ENCODE data around the gene CCNA2. TPM values are rescaled to one million over a fixed set of nuclear protein-coding genes. Genes with fewer than 3 reads are reported as not detected.

The CCNA2 gene
- total and polyA plus RNA-seq, 8 donors = 2.0 to 14.2 (median 6.4) TPM; not detected in 1

DNA sequence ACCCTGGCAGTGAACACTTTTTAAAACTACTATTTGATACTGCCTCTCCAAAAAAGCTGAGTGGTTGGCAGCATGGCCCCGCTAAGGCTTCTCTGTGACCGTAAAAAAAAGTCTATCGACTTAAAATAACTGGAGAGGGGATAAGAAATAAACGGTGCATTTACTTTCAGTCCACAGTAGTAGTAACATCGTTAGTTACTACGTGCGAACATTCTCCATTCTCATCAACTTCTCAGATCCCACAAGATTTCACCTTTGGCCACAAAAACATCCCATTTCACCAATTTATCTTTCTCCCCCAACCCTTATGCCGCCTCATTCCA lies 23.1 kb downstream of the CCNA2 start:
- intact Hi-C loops (cut with DNase I; ENCODE audit: low total_unique reads) = no loop called here
- 41 to 65% (median 45%) methylated on average over 8 of the region's 8 CpGs for WGBS, 5 donors
- Histone ChIP-seq H3K4me1 (peaks cover 0 to 32% (median 19%) of the 10 kb centered on the region in 4 donors), H3K27ac (peak overlapping the region; percentile 87 to 91 (median 89)), H3K4me3 (peak overlapping the region; percentile 70 to 91 (median 86)), H3K9me3 (no peaks in the 10 kb centered on the region), H3K27me3 (no peaks in the 10 kb centered on the region), H3K36me3 (peaks cover 10 to 30% (median 29%) of the 10 kb centered on the region in 4 donors)
- DNase-seq = no peak
- TF ChIP-seq POLR2AphosphoS5 (IDR thresholded peaks at IDR 0.05) = no peak
- no peak for TF ChIP-seq CTCF (IDR thresholded peaks at IDR 0.05)

DNA sequence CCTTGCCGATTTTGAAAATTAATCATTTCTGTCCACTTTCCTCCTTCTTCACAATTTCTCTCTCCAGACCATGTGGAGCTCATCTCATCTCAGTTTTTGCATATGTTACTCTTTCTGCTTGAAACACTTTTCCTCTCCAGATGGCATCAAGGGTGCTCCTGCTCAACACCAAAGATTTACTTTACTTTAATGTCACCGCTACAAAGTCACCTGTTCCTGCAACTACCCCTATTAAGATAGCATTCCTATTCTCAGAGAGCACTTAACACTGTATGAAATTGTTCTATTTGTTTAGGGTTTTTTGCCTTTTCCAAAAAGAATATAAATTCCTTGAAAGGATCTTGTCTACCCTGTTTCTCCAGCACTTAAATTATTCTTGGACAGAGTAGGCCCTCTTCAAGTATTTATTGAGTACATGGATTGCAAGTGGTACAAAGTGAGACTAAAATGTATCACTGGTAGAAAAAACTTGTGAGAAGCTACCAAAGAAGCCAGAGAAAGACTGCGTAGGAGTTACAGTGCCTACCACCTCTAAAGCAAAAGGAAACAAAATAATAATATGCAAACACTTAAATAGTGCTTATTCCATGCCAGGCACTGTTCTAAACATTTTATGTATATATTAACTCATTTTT lies 23.7 kb downstream of the CCNA2 start:
- no peak for TF ChIP-seq POLR2A (IDR thresholded peaks at IDR 0.05)
- no peak for TF ChIP-seq EP300 (IDR thresholded peaks at IDR 0.05)
- no peak for TF ChIP-seq CTCF (IDR thresholded peaks at IDR 0.05)
- no peak for TF ChIP-seq POLR2AphosphoS5 (IDR thresholded peaks at IDR 0.05)
- peaks cover 0 to 32% (median 19%) of the 10 kb centered on the region in 4 donors for H3K4me1 ChIP-seq
- no peak for DNase-seq
- peaks cover 10 to 24% (median 23%) of the 10 kb centered on the region in 4 donors for H3K36me3 ChIP-seq
- peak overlapping the region in 1 of 4 donors; percentile 70 for H3K4me3 ChIP-seq
- H3K27ac ChIP-seq = peak overlapping the region in 3 of 5 donors; percentile 87 to 91 (median 89)
- H3K9me3 ChIP-seq = no peaks in the 10 kb centered on the region
- 86 to 93% (median 89%) methylated on average over 3 of the region's 3 CpGs for WGBS, 5 donors
- intact Hi-C loops (cut with DNase I; ENCODE audit: low total_unique reads) = no loop called here
- no peaks in the 10 kb centered on the region for H3K27me3 ChIP-seq

GRCh38 chr4:121799208-121799823 lies 24.4 kb downstream of the CCNA2 start:
- intact Hi-C loops (cut with DNase I; ENCODE audit: low total_unique reads) = no loop called here
- Histone ChIP-seq H3K4me1 (peaks cover 0 to 32% (median 19%) of the 10 kb centered on the region in 4 donors), H3K4me3 (no peak overlapping the region), H3K9me3 (no peaks in the 10 kb centered on the region), H3K27me3 (no peaks in the 10 kb centered on the region), H3K27ac (no peak overlapping the region), H3K36me3 (peaks cover 10 to 17% (median 17%) of the 10 kb centered on the region in 4 donors)
- DNase-seq = peak in 1 of 2 donors; percentile 36
- WGBS, 5 donors = 38 to 62% (median 43%) methylated on average over 2 of the region's 2 CpGs
- TF ChIP-seq POLR2A (IDR thresholded peaks at IDR 0.05) = no peak
- TF ChIP-seq POLR2AphosphoS5 (IDR thresholded peaks at IDR 0.05) = no peak
- no peak for TF ChIP-seq CTCF (IDR thresholded peaks at IDR 0.05)
- no peak for TF ChIP-seq EP300 (IDR thresholded peaks at IDR 0.05)

GRCh38 chr4:121796283-121796682 lies 27.4 kb downstream of the CCNA2 start:
- Histone ChIP-seq H3K27me3 (peaks cover 0 to 6% (median 0%) of the 10 kb centered on the region in 3 donors), H3K4me1 (peaks cover 0 to 9% (median 7%) of the 10 kb centered on the region in 4 donors), H3K36me3 (no peaks in the 10 kb centered on the region), H3K9me3 (no peaks in the 10 kb centered on the region), H3K27ac (no peak overlapping the region), H3K4me3 (no peak overlapping the region)
- DNase-seq = no peak
- TF ChIP-seq CTCF (IDR thresholded peaks at IDR 0.05) (no peak), POLR2A (IDR thresholded peaks at IDR 0.05) (no peak), EP300 (IDR thresholded peaks at IDR 0.05) (no peak), POLR2AphosphoS5 (IDR thresholded peaks at IDR 0.05) (no peak)
- intact Hi-C loops (cut with DNase I; ENCODE audit: low total_unique reads) = no loop called here
